HFF-Myc (cell line): Measurements from ENCODE around the gene DYSF.

ENCODE experiments used
- DNase-seq: peaks from one replicate; pipeline ENCODE4 v3.0.0-alpha.2; 2011; ENCODE audit warnings: low read depth; ENCODE audit errors: extremely low read depth
- H3K4me3 ChIP-seq: replicated peaks from 2 replicates; pipeline ENCODE4 v1.5.1; 2011; ENCODE audit warnings: low read depth, mild to moderate bottlenecking, control low read depth, low read length
- CTCF ChIP-seq: IDR thresholded peaks from 2 replicates; pipeline ENCODE4 v1.5.1; 2012; ENCODE audit warnings: mild to moderate bottlenecking, low read depth, low read length, control low read depth; ENCODE audit errors: missing control alignments

The DYSF gene

GRCh38 chr2:71665168-71666093, 212.1 kb downstream of the DYSF start:
- no peak for TF ChIP-seq CTCF
- no peak overlapping the region for H3K4me3 ChIP-seq
- DNase-seq: no peak

GRCh38 chr2:71666094-71666474, 212.7 kb downstream of the DYSF start:
- no peak for DNase-seq
- TF ChIP-seq CTCF: no peak
- no peak overlapping the region for H3K4me3 ChIP-seq

- no peak for DNase-seq
- no peak overlapping the region for H3K4me3 ChIP-seq
- TF ChIP-seq CTCF: no peak
Measured at GRCh38 chr2:71667256-71668182, 214.2 kb downstream of the DYSF start.

- no peak overlapping the region for H3K4me3 ChIP-seq
- DNase-seq: no peak
- no peak for TF ChIP-seq CTCF
Measured at GRCh38 chr2:71668326-71669057, 215.1 kb downstream of the DYSF start.

- DNase-seq: no peak
Measured at GRCh38 chr2:71669058-71669456, 215.7 kb downstream of the DYSF start.

More at GRCh38 chr2:71669058-71669456, 215.7 kb downstream of the DYSF start:
- H3K4me3 ChIP-seq: no peak overlapping the region
- TF ChIP-seq CTCF: no peak
